Motor neuron (in vitro differentiated cells): ENCODE data around the gene SNIP1. TPM values are rescaled to one million over a fixed set of nuclear protein-coding genes. Genes with fewer than 3 reads are reported as not detected.
"Not testable (repeated sequence)": the region's sequence is repeated elsewhere in the genome, so short reads cannot be mapped to it uniquely, and the experiment has no call there.

Source experiments
- ATAC-seq, 8 experiments: fragments of 200-7000 bp; cut with Tn5 transposase; replicated peaks in 6 of 8; 2 replicates each; pipeline ENCODE4 v1.8.0; 2021; ENCODE audit warnings: mild to moderate bottlenecking in 8 of 8, moderate library complexity in 8 of 8
- H3K27ac ChIP-seq, 2 donors: fragments of 250-450 bp; sonication (Bioruptor Pico); 2 replicates each; pipeline ENCODE4 v1.9.0; 2021; ENCODE audit warnings: antibody characterized with exemption in 2 of 2, mild to moderate bottlenecking in 2 of 2, moderate library complexity in 1 of 2
- H3K4me1 ChIP-seq, 2 donors: fragments of 250-450 bp; sonication (Bioruptor Pico); replicated peaks in 1 of 2; 2 replicates each; pipeline ENCODE4 v1.6.1; 2021; ENCODE audit warnings: antibody characterized with exemption in 2 of 2, mild to moderate bottlenecking in 2 of 2, moderate library complexity in 1 of 2
- H3K4me3 ChIP-seq, 5 donors: fragments of 250-450 bp; sonication (Bioruptor Pico); 2 replicates each; pipeline ENCODE4 v1.9.0; 2021; ENCODE audit warnings: antibody characterized with exemption in 5 of 5, mild to moderate bottlenecking in 5 of 5, moderate library complexity in 4 of 5
- WGBS, 10 experiments: fragments of 450-650 bp; shearing (Covaris generic); methylation state at CpG; one replicate each; pipeline ENCODE4 v1.0.0; 2022; 5-methylcytosine and 5-hydroxymethylcytosine counted together
- in situ Hi-C, 9 experiments: fragments of 400-800 bp; cut with MboI; loops; one replicate each; pipeline ENCODE4 v1.15.0; 2021; ENCODE audit warnings: low sequenced_read_pairs in 9 of 9, low pct_unique_long_range_greater_than_20kb in 2 of 9; ENCODE audit not compliant: unreplicated experiment in 9 of 9
- total RNA-seq, 8 experiments: library from RNA; unstranded; fragments of 300-600 nt; gene quantifications; 2 replicates each; pipeline versions ENCODE4 v1.2.3 to v1.2.4, GENCODE V29; 2022

Gene SNIP1
- total RNA-seq, 8 experiments from 2014 or later = 8.5 to 25.1 (median 16.4) TPM

- in situ Hi-C loops = loop anchor here in 1 of 9 experiments (25.0 kb wide), 1 partner anchor 170 kb away; the partner anchor contains the start of gene CDCA8
- Histone ChIP-seq H3K27ac (no peak overlapping the region), H3K4me1 (peaks cover 11 to 12% of the 10 kb centered on the region in 2 donors), H3K4me3 (no peak overlapping the region)
- ATAC-seq = no peak
- 75 to 100% (median 95%) methylated on average over 1 of the region's 1 CpG; no CpG with 5 or more reads in 4 of the 10 experiments for WGBS, 10 experiments
These were observed 36.5 kb downstream of the SNIP1 start for GRCh38 chr1:37517569-37517968.

- H3K4me1 ChIP-seq = peaks cover 11 to 12% of the 10 kb centered on the region in 2 donors
- peak overlapping the region; percentile 89 to 95 (median 93) for H3K4me3 ChIP-seq
- 69 to 88% (median 78%) methylated on average over 10 to 18 of the region's 18 CpGs for WGBS, 10 experiments
- H3K27ac ChIP-seq = peak overlapping the region; percentile 92 to 93
- in situ Hi-C loops = loop anchor here in 1 of 9 experiments (25.0 kb wide), 1 partner anchor 172 kb away; the partner anchor contains the start of gene CDCA8
- no peak for ATAC-seq
These were observed 38.7 kb downstream of the SNIP1 start for GRCh38 chr1:37515185-37516034.

- in situ Hi-C loops = loop anchor here in 1 of 9 experiments (25.0 kb wide), 1 partner anchor 173 kb away; the partner anchor contains the start of gene CDCA8
- H3K4me3 ChIP-seq = peak within 1 kb of the TSS; percentile 89 to 95 (median 93)
- peak within 1 kb of the TSS; percentile 92 to 93 for H3K27ac ChIP-seq
- WGBS, 10 experiments = 0 to 5% (median 1%) methylated on average over 4 to 42 of the region's 100 CpGs; no CpG with 5 or more reads in 2 of the 10 experiments
- peaks cover 11 to 12% of the 10 kb centered on the region in 2 donors for H3K4me1 ChIP-seq
- ATAC-seq = peak; percentile 94 to 97 (median 96)
These were observed 39.5 kb downstream of the SNIP1 start, which contains the start of gene MEAF6 for GRCh38 chr1:37514350-37515184. Gene MEAF6 (minus strand): TSS chr1:37514766. CDS start chr1:37514746, 20 bp downstream.

GRCh38 chr1:37513795-37514349 is 40.2 kb downstream of the SNIP1 start:
- in situ Hi-C loops = loop anchor here in 1 of 9 experiments (25.0 kb wide), 1 partner anchor 173 kb away; the partner anchor contains the start of gene CDCA8
- ATAC-seq = peak in 7 of 8 experiments; percentile 1 to 64 (median 50)

GRCh38 chr1:37509181-37509580 is 44.9 kb downstream of the SNIP1 start:
- WGBS, 10 experiments = 69 to 91% (median 77%) methylated on average over 2 to 4 of the region's 4 CpGs; no CpG with 5 or more reads in 4 of the 10 experiments
- ATAC-seq = no peak
- peaks cover 5 to 6% of the 10 kb centered on the region in 2 donors for H3K4me1 ChIP-seq
- in situ Hi-C loops = loop anchor here in 1 of 9 experiments (25.0 kb wide), 1 partner anchor 178 kb away; the partner anchor contains the start of gene CDCA8
- H3K4me3 ChIP-seq = no peak overlapping the region
- H3K27ac ChIP-seq = no peak overlapping the region

More at GRCh38 chr1:37513795-37514349, 40.2 kb downstream of the SNIP1 start:
- Histone ChIP-seq H3K4me1 (peaks cover 11 to 12% of the 10 kb centered on the region in 2 donors), H3K27ac (peak overlapping the region; percentile 92 to 93), H3K4me3 (peak overlapping the region; percentile 89 to 95 (median 93))
- 0 to 7% (median 3%) methylated on average over 1 to 12 of the region's 26 CpGs; no CpG with 5 or more reads in 4 of the 10 experiments for WGBS, 10 experiments

GRCh38 chr1:37506740-37507139 is 47.4 kb downstream of the SNIP1 start:
- Histone ChIP-seq H3K4me1 (no peaks in the 10 kb centered on the region), H3K27ac (no peak overlapping the region), H3K4me3 (no peak overlapping the region)
- 73 to 100% (median 100%) methylated on average over 1 to 2 of the region's 2 CpGs; no CpG with 5 or more reads in 5 of the 10 experiments for WGBS, 10 experiments
- in situ Hi-C loops = loop anchor here in 1 of 9 experiments (25.0 kb wide), 1 partner anchor 181 kb away; the partner anchor contains the start of gene CDCA8
- ATAC-seq = no peak

GRCh38 chr1:37502791-37503190 is 51.3 kb downstream of the SNIP1 start:
- not testable (repeated sequence) for ATAC-seq, H3K27ac ChIP-seq, H3K4me1 ChIP-seq, H3K4me3 ChIP-seq
- in situ Hi-C loops = loop anchor here in 1 of 9 experiments (25.0 kb wide), 1 partner anchor 185 kb away; the partner anchor contains the start of gene CDCA8
- 94 to 100% (median 100%) methylated on average over 1 to 2 of the region's 2 CpGs; no CpG with 5 or more reads in 5 of the 10 experiments for WGBS, 10 experiments

- Histone ChIP-seq H3K4me1 (no peaks in the 10 kb centered on the region), H3K4me3 (no peak overlapping the region), H3K27ac (no peak overlapping the region)
- in situ Hi-C loops = loop anchor here in 1 of 9 experiments (25.0 kb wide), 1 partner anchor 185 kb away; the partner anchor contains the start of gene CDCA8
- ATAC-seq = no peak
These were observed 52.0 kb downstream of the SNIP1 start for GRCh38 chr1:37502104-37502503.

- no peak overlapping the region for H3K27ac ChIP-seq
- 60 to 93% (median 81%) methylated on average over 1 to 5 of the region's 5 CpGs; no CpG with 5 or more reads in 2 of the 10 experiments for WGBS, 10 experiments
- no peak overlapping the region for H3K4me3 ChIP-seq
- ATAC-seq = no peak
- in situ Hi-C loops = loop anchor here in 1 of 9 experiments (25.0 kb wide), 1 partner anchor 186 kb away; the partner anchor contains the start of gene CDCA8
- no peaks in the 10 kb centered on the region for H3K4me1 ChIP-seq
These were observed 52.4 kb downstream of the SNIP1 start for GRCh38 chr1:37501661-37502060.

- 57 to 100% (median 93%) methylated on average over 2 to 4 of the region's 4 CpGs; no CpG with 5 or more reads in 1 of the 10 experiments for WGBS, 10 experiments
- peak in 2 of 8 experiments; percentile 8 to 21 for ATAC-seq
- in situ Hi-C loops = no loop called here
- Histone ChIP-seq H3K27ac (no peak overlapping the region), H3K4me1 (no peaks in the 10 kb centered on the region), H3K4me3 (no peak overlapping the region)
These were observed 55.0 kb downstream of the SNIP1 start for GRCh38 chr1:37498872-37499617.

GRCh38 chr1:37497832-37498231 is 56.3 kb downstream of the SNIP1 start:
- in situ Hi-C loops = no loop called here
- ATAC-seq = no peak
- 80 to 100% (median 92%) methylated on average over 1 to 2 of the region's 2 CpGs; no CpG with 5 or more reads in 3 of the 10 experiments for WGBS, 10 experiments
- Histone ChIP-seq H3K4me3 (no peak overlapping the region), H3K27ac (no peak overlapping the region), H3K4me1 (no peaks in the 10 kb centered on the region)
